ENCODE data around the gene CDR2. TPM values are rescaled to one million over a fixed set of nuclear protein-coding genes. Genes with fewer than 3 reads are reported as not detected.
A peak's percentile ranks its signal among the peaks of the same experiment; 100 is the strongest.

Gene CDR2
- total and polyA plus RNA-seq, 2 of the 13 experiments (the other 11 are each of a cell fraction or from before 2014, with no cell fraction given): 59.0 to 78.9 TPM

- TF ChIP-seq HINFP (CRISPR knock-in tag; IDR thresholded peaks at IDR 0.05; ENCODE audit: low read depth): peak; percentile 77
- 0 out of 2 replicates have a peak, but pooled peaks have one; percentile 44 for TF ChIP-seq FOXP4 (CRISPR knock-in tag; IDR thresholded peaks at IDR 0.05)
- peak; percentile 84 for TF ChIP-seq CCDC6 (CRISPR knock-in tag; IDR thresholded peaks at IDR 0.05)
- TF ChIP-seq ZNF33B (CRISPR knock-in tag; IDR thresholded peaks at IDR 0.05): 0 out of 2 replicates have a peak, but pooled peaks have one; percentile 27
- TF ChIP-seq ZNF678 (CRISPR knock-in tag; IDR thresholded peaks at IDR 0.05): no peak; the same call in 1 of the 2 replicates
- 0 out of 2 replicates have a peak, but pooled peaks have one; percentile 85 for TF ChIP-seq ZNF451 (CRISPR knock-in tag; IDR thresholded peaks at IDR 0.05)
- no peak for TF ChIP-seq SIX1 (CRISPR knock-in tag; IDR thresholded peaks at IDR 0.05; ENCODE audit: borderline replicate concordance)
- TF ChIP-seq ZNF772 (CRISPR knock-in tag; IDR thresholded peaks at IDR 0.05): peak; percentile 88; the same call in 1 of the 2 replicates
- TF ChIP-seq PBX3 (CRISPR knock-in tag; IDR thresholded peaks at IDR 0.05; ENCODE audit: borderline replicate concordance): peak; percentile 99
- TF ChIP-seq MED13 (CRISPR knock-in tag; IDR thresholded peaks at IDR 0.05): peak; percentile 95
- TF ChIP-seq ZNF670 (CRISPR knock-in tag; IDR thresholded peaks at IDR 0.05; ENCODE audit: borderline replicate concordance): no peak
- no peak for TF ChIP-seq ZBTB49 (CRISPR knock-in tag; IDR thresholded peaks at IDR 0.05; ENCODE audit: borderline replicate concordance)
- TF ChIP-seq ZNF883 (CRISPR knock-in tag; IDR thresholded peaks at IDR 0.05; ENCODE audit: not compliant biosample characterization): peak; percentile 88
- TF ChIP-seq CEBPG (CRISPR knock-in tag; IDR thresholded peaks at IDR 0.05): no peak
- peak; percentile 91 for TF ChIP-seq PHF8 (CRISPR knock-in tag; IDR thresholded peaks at IDR 0.05)
- no peak for TF ChIP-seq BCLAF1 (IDR thresholded peaks at IDR 0.05)
Observed at GRCh38 chr16:22374311-22375116, at the start of gene CDR2 (continued).

All from HepG2 (cell line).